ENCODE results near the gene INSRR. TPM values are rescaled to one million over a fixed set of nuclear protein-coding genes. Genes with fewer than 3 reads are reported as not detected.

Gene INSRR
- total and polyA plus RNA-seq, 9 of the 15 experiments (the other 6 are each of a cell fraction or from before 2014, with no cell fraction given), result 0.03 to 0.18 (median 0.06) TPM; not detected in 3

DNA sequence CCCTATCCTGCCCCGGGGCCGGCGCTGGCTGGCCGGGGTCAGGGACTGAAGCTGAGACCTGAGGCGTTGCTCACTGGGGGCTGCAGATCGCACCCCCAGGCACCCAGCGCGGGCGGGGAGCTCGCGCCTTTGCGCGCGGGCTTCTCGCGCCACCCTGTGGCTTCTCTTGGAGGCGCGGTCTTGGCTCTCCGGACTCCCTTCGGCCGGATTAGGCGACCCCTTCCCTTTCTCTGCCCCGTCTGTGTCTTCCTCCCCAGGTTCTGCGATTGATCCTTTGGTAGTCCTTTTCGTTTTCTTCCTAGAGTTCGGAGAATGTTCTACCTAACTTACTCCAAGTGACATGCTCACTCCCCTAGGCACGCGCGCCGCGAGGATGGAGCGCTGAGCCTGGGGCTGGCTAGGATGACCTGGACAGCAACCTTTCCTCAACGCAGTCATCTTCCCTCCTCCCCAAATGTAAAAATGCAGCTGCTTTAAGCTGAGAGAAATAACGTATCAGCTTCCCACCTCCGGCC, 1.3 kb upstream of the INSRR start (continued):
- TF ChIP-seq, protein P1, sequence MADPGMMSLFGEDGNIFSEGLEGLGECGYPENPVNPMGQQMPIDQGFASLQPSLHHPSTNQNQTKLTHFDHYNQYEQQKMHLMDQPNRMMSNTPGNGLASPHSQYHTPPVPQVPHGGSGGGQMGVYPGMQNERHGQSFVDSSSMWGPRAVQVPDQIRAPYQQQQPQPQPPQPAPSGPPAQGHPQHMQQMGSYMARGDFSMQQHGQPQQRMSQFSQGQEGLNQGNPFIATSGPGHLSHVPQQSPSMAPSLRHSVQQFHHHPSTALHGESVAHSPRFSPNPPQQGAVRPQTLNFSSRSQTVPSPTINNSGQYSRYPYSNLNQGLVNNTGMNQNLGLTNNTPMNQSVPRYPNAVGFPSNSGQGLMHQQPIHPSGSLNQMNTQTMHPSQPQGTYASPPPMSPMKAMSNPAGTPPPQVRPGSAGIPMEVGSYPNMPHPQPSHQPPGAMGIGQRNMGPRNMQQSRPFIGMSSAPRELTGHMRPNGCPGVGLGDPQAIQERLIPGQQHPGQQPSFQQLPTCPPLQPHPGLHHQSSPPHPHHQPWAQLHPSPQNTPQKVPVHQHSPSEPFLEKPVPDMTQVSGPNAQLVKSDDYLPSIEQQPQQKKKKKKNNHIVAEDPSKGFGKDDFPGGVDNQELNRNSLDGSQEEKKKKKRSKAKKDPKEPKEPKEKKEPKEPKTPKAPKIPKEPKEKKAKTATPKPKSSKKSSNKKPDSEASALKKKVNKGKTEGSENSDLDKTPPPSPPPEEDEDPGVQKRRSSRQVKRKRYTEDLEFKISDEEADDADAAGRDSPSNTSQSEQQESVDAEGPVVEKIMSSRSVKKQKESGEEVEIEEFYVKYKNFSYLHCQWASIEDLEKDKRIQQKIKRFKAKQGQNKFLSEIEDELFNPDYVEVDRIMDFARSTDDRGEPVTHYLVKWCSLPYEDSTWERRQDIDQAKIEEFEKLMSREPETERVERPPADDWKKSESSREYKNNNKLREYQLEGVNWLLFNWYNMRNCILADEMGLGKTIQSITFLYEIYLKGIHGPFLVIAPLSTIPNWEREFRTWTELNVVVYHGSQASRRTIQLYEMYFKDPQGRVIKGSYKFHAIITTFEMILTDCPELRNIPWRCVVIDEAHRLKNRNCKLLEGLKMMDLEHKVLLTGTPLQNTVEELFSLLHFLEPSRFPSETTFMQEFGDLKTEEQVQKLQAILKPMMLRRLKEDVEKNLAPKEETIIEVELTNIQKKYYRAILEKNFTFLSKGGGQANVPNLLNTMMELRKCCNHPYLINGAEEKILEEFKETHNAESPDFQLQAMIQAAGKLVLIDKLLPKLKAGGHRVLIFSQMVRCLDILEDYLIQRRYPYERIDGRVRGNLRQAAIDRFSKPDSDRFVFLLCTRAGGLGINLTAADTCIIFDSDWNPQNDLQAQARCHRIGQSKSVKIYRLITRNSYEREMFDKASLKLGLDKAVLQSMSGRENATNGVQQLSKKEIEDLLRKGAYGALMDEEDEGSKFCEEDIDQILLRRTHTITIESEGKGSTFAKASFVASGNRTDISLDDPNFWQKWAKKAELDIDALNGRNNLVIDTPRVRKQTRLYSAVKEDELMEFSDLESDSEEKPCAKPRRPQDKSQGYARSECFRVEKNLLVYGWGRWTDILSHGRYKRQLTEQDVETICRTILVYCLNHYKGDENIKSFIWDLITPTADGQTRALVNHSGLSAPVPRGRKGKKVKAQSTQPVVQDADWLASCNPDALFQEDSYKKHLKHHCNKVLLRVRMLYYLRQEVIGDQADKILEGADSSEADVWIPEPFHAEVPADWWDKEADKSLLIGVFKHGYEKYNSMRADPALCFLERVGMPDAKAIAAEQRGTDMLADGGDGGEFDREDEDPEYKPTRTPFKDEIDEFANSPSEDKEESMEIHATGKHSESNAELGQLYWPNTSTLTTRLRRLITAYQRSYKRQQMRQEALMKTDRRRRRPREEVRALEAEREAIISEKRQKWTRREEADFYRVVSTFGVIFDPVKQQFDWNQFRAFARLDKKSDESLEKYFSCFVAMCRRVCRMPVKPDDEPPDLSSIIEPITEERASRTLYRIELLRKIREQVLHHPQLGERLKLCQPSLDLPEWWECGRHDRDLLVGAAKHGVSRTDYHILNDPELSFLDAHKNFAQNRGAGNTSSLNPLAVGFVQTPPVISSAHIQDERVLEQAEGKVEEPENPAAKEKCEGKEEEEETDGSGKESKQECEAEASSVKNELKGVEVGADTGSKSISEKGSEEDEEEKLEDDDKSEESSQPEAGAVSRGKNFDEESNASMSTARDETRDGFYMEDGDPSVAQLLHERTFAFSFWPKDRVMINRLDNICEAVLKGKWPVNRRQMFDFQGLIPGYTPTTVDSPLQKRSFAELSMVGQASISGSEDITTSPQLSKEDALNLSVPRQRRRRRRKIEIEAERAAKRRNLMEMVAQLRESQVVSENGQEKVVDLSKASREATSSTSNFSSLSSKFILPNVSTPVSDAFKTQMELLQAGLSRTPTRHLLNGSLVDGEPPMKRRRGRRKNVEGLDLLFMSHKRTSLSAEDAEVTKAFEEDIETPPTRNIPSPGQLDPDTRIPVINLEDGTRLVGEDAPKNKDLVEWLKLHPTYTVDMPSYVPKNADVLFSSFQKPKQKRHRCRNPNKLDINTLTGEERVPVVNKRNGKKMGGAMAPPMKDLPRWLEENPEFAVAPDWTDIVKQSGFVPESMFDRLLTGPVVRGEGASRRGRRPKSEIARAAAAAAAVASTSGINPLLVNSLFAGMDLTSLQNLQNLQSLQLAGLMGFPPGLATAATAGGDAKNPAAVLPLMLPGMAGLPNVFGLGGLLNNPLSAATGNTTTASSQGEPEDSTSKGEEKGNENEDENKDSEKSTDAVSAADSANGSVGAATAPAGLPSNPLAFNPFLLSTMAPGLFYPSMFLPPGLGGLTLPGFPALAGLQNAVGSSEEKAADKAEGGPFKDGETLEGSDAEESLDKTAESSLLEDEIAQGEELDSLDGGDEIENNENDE (IDR thresholded peaks at IDR 0.05; ENCODE audit: low read depth, low read length), result no peak
- TF ChIP-seq ZKSCAN1 (IDR thresholded peaks at IDR 0.05; ENCODE audit: low read depth, low read length) (no peak), ZNF551 (CRISPR knock-in tag; IDR thresholded peaks at IDR 0.05) (no peak), SRSF3 (IDR thresholded peaks at IDR 0.05; ENCODE audit: insufficient read depth, low read length) (no peak), SRSF7 (optimal IDR thresholded peaks at IDR 0.05; ENCODE audit: low read depth, low read length) (no peak), SREBF2 (CRISPR knock-in tag; IDR thresholded peaks at IDR 0.05) (no peak), YY1 (IDR thresholded peaks at IDR 0.05; ENCODE audit: borderline replicate concordance in 1 of 3, control insufficient read depth in 1 of 3, extremely low read depth in 1 of 3, insufficient read depth in 3 of 3, insufficient read length in 1 of 3, insufficient replicate concordance in 2 of 3, low read depth in 1 of 3, low read length in 2 of 3) (peak in 1 of 3 experiments; percentile 40), NFATC3 (IDR thresholded peaks at IDR 0.05) (no peak), PYGO2 (tag; IDR thresholded peaks at IDR 0.05) (no peak), KLF1 (tag; IDR thresholded peaks at IDR 0.05) (no peak), LEF1 (IDR thresholded peaks at IDR 0.05) (0 out of 2 replicates have a peak, but pooled peaks have one; percentile 31), ZNF354B (CRISPR knock-in tag; IDR thresholded peaks at IDR 0.05) (no peak)
- TF ChIP-seq, protein P2, sequence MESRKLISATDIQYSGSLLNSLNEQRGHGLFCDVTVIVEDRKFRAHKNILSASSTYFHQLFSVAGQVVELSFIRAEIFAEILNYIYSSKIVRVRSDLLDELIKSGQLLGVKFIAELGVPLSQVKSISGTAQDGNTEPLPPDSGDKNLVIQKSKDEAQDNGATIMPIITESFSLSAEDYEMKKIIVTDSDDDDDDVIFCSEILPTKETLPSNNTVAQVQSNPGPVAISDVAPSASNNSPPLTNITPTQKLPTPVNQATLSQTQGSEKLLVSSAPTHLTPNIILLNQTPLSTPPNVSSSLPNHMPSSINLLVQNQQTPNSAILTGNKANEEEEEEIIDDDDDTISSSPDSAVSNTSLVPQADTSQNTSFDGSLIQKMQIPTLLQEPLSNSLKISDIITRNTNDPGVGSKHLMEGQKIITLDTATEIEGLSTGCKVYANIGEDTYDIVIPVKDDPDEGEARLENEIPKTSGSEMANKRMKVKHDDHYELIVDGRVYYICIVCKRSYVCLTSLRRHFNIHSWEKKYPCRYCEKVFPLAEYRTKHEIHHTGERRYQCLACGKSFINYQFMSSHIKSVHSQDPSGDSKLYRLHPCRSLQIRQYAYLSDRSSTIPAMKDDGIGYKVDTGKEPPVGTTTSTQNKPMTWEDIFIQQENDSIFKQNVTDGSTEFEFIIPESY (CRISPR knock-in tag; IDR thresholded peaks at IDR 0.05), result no peak
- TF ChIP-seq, protein P3, sequence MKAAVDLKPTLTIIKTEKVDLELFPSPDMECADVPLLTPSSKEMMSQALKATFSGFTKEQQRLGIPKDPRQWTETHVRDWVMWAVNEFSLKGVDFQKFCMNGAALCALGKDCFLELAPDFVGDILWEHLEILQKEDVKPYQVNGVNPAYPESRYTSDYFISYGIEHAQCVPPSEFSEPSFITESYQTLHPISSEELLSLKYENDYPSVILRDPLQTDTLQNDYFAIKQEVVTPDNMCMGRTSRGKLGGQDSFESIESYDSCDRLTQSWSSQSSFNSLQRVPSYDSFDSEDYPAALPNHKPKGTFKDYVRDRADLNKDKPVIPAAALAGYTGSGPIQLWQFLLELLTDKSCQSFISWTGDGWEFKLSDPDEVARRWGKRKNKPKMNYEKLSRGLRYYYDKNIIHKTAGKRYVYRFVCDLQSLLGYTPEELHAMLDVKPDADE (conservative IDR thresholded peaks at IDR 0.05; ENCODE audit: control insufficient read depth, low read depth, low read length), result no peak

All from K562 (cell line).